COR-L47 (cell line): ENCODE data around the gene TTLL12.

Experiments used
- DNase-seq: peaks from one replicate; lab custom pipeline; 2025; lab: John Stamatoyannopoulos, UW

The TTLL12 gene

GRCh38 chr22:43213962-43214361, 27.0 kb upstream of the TTLL12 start:
- no peak for DNase-seq

- DNase-seq: no peak
These were observed 26.1 kb upstream of the TTLL12 start for GRCh38 chr22:43213051-43213450.

GRCh38 chr22:43212434-43212952, 25.6 kb upstream of the TTLL12 start:
- no peak for DNase-seq

GRCh38 chr22:43211941-43212433, 25.1 kb upstream of the TTLL12 start:
- no peak for DNase-seq

GRCh38 chr22:43210631-43211515, 23.9 kb upstream of the TTLL12 start:
- DNase-seq: no peak

GRCh38 chr22:43209971-43210370, 23.0 kb upstream of the TTLL12 start:
- DNase-seq: no peak

- no peak for DNase-seq
These were observed 22.6 kb upstream of the TTLL12 start for GRCh38 chr22:43209523-43209890.

- no peak for DNase-seq
These were observed 22.0 kb upstream of the TTLL12 start for GRCh38 chr22:43208703-43209522.

- DNase-seq: no peak
These were observed 21.1 kb upstream of the TTLL12 start for GRCh38 chr22:43207849-43208702.

GRCh38 chr22:43207386-43207785, 20.5 kb upstream of the TTLL12 start:
- DNase-seq: no peak

GRCh38 chr22:43206509-43207161, 19.7 kb upstream of the TTLL12 start:
- no peak for DNase-seq

GRCh38 chr22:43205748-43206508, 19.0 kb upstream of the TTLL12 start:
- DNase-seq: no peak

GRCh38 chr22:43205261-43205691, 18.3 kb upstream of the TTLL12 start:
- no peak for DNase-seq

GRCh38 chr22:43203471-43203981, 16.6 kb upstream of the TTLL12 start:
- no peak for DNase-seq

GRCh38 chr22:43202756-43203410, 15.9 kb upstream of the TTLL12 start:
- DNase-seq: no peak

- no peak for DNase-seq
These were observed 15.4 kb upstream of the TTLL12 start for GRCh38 chr22:43202326-43202725.

- no peak for DNase-seq
These were observed 14.7 kb upstream of the TTLL12 start for GRCh38 chr22:43201486-43202219.

- DNase-seq: no peak
These were observed 13.6 kb upstream of the TTLL12 start for GRCh38 chr22:43200555-43200954.

GRCh38 chr22:43200031-43200430, 13.1 kb upstream of the TTLL12 start:
- no peak for DNase-seq
